ENCODE results near the gene CLCN6. TPM values are rescaled to one million over a fixed set of nuclear protein-coding genes. Genes with fewer than 3 reads are reported as not detected.

Gene CLCN6
- total RNA-seq, 2 donors from 2014 or later = 29.6 to 31.5 TPM

DNA sequence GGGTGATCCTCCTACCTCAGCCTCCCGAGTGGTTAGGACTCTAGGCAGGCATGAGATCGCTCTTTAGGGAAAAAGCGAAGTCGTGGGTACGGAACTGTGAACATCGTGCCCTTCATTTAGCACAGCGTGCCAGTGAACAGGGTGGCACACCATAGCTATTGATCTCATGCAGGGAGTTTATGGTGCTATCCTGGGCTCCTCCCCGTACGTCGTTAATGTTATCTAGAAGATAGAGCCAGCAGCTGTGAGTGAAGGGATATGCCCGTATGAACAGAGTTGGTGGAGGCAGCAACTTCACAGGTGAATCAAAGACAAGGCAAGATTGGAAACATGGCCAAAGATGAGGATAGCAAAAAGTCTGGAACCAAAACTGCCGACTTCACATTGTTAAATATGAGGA is 11.2 kb downstream of the CLCN6 start:
- Mint-ChIP-seq H3K9me3 (no peaks in the 10 kb centered on the region), H3K4me3 (no peak overlapping the region), H3K27me3 (ENCODE audit: insufficient read depth) (no peaks in the 10 kb centered on the region), H3K4me1 (no peaks in the 10 kb centered on the region), H3K27ac (no peak overlapping the region), H3K36me3 (ENCODE audit: low read depth) (peaks cover 67% of the 10 kb centered on the region)
- Histone ChIP-seq H3K9ac (ENCODE audit: extremely low read depth, low read length, poor library complexity, severe bottlenecking) (no peak overlapping the region), H3K27ac (ENCODE audit: low read depth, low read length) (no peak overlapping the region), H3K4me1 (ENCODE audit: control insufficient read depth, insufficient read depth, low read length) (no peaks in the 10 kb centered on the region), H3K27me3 (ENCODE audit: control insufficient read depth, insufficient read depth, low read length, poor library complexity, severe bottlenecking) (no peaks in the 10 kb centered on the region), H3K36me3 (ENCODE audit: control insufficient read depth, insufficient read depth, low read length) (peaks cover 72% of the 10 kb centered on the region), H3K4me3 (ENCODE audit: low read length) (no peak overlapping the region), H3K9me3 (ENCODE audit: control insufficient read depth, low read length) (no peaks in the 10 kb centered on the region)
- TF ChIP-seq, protein P1, sequence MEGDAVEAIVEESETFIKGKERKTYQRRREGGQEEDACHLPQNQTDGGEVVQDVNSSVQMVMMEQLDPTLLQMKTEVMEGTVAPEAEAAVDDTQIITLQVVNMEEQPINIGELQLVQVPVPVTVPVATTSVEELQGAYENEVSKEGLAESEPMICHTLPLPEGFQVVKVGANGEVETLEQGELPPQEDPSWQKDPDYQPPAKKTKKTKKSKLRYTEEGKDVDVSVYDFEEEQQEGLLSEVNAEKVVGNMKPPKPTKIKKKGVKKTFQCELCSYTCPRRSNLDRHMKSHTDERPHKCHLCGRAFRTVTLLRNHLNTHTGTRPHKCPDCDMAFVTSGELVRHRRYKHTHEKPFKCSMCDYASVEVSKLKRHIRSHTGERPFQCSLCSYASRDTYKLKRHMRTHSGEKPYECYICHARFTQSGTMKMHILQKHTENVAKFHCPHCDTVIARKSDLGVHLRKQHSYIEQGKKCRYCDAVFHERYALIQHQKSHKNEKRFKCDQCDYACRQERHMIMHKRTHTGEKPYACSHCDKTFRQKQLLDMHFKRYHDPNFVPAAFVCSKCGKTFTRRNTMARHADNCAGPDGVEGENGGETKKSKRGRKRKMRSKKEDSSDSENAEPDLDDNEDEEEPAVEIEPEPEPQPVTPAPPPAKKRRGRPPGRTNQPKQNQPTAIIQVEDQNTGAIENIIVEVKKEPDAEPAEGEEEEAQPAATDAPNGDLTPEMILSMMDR (conservative IDR thresholded peaks at IDR 0.05) = no peak
- no peak for DNase-seq
- 94 to 99% methylated on average over 12 of the region's 12 CpGs for WGBS, 2 experiments (ENCODE audit: insufficient coverage in 1 of 2, insufficient read length in 1 of 2)

DNA sequence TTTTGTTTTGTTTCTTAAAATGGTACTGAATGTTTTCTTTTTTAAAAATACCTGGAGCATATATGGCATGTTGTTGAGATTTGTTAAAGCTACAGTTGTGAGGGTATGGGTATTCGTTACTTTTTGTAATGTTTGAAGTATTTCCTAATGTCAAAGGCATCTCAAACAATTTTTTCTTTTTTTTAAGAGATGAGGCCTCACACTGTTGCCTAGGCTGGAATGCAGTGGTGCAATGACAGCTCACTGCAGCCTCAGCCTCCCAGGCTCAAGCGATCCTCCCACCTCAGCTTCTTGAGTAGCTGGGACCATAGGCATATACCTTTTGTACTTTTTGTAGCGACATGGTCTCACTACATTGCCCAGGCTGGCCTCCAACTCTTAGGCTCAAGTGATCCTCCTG is 16.1 kb downstream of the CLCN6 start:
- TF ChIP-seq, protein P1 (conservative IDR thresholded peaks at IDR 0.05) = no peak
- H3K4me3 Mint-ChIP-seq = no peak overlapping the region
- no peaks in the 10 kb centered on the region for H3K27me3 Mint-ChIP-seq (ENCODE audit: insufficient read depth)
- H3K9ac ChIP-seq (ENCODE audit: extremely low read depth, low read length, poor library complexity, severe bottlenecking) = no peak overlapping the region
- no peak for DNase-seq
- no peaks in the 10 kb centered on the region for H3K9me3 Mint-ChIP-seq
- peaks cover 81% of the 10 kb centered on the region for H3K36me3 ChIP-seq (ENCODE audit: control insufficient read depth, insufficient read depth, low read length)
- H3K4me1 Mint-ChIP-seq = no peaks in the 10 kb centered on the region
- no peaks in the 10 kb centered on the region for H3K9me3 ChIP-seq (ENCODE audit: control insufficient read depth, low read length)
- H3K36me3 Mint-ChIP-seq (ENCODE audit: low read depth) = peaks cover 47% of the 10 kb centered on the region
- H3K4me3 ChIP-seq (ENCODE audit: low read length) = no peak overlapping the region
- H3K27ac Mint-ChIP-seq = no peak overlapping the region
- H3K27ac ChIP-seq (ENCODE audit: low read depth, low read length) = no peak overlapping the region
- WGBS, 2 experiments (ENCODE audit: insufficient coverage in 1 of 2, insufficient read length in 1 of 2) = 92 to 95% methylated on average over 2 to 3 of the region's 3 CpGs
- no peaks in the 10 kb centered on the region for H3K4me1 ChIP-seq (ENCODE audit: control insufficient read depth, insufficient read depth, low read length)
- H3K27me3 ChIP-seq (ENCODE audit: control insufficient read depth, insufficient read depth, low read length, poor library complexity, severe bottlenecking) = no peaks in the 10 kb centered on the region

DNA sequence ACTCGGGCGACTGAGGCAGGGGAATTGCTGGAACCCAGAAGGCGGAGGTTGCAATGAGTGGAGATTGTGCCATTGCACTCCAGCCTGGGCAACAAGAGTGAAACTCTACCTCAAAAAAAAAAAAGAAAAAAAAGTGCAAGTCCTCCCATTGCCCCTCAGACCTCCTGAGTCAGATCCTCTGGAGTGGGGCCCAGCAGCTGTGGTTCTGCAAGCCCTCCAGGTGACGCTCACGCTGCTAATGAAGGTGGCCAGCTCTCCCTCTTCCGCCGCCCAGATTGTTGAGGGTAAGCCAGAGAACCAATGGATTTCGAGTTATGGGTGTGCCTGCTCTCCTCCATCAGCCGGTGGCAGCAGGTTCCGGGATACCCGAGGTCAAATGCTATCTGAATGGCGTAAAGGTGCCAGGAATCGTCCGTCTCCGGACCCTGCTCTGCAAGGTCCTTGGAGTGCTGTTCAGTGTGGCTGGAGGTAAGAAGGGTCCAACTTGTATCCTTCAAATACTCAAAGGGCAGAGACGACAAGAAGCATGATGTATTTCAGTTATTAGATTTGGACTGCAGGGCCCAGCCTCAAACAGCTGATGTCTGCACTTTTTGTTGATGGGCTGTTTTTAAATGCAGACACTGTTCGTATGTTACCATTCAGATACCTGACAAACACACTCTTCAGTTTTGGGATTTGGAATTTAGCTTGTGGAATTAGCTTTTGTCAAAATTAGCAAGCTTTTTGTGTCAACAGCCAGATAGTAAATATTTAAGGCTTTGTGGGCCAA is 17.6 kb downstream of the CLCN6 start:
- Mint-ChIP-seq H3K27ac (no peak overlapping the region), H3K4me3 (no peak overlapping the region)

More for the DNA sequence above, 17.6 kb downstream of the CLCN6 start:
- Histone ChIP-seq H3K4me3 (ENCODE audit: low read length) (no peak overlapping the region), H3K27me3 (ENCODE audit: control insufficient read depth, insufficient read depth, low read length, poor library complexity, severe bottlenecking) (no peaks in the 10 kb centered on the region), H3K9ac (ENCODE audit: extremely low read depth, low read length, poor library complexity, severe bottlenecking) (no peak overlapping the region), H3K27ac (ENCODE audit: low read depth, low read length) (no peak overlapping the region), H3K4me1 (ENCODE audit: control insufficient read depth, insufficient read depth, low read length) (no peaks in the 10 kb centered on the region), H3K9me3 (ENCODE audit: control insufficient read depth, low read length) (no peaks in the 10 kb centered on the region), H3K36me3 (ENCODE audit: control insufficient read depth, insufficient read depth, low read length) (peaks cover 79% of the 10 kb centered on the region)
- no peaks in the 10 kb centered on the region for H3K27me3 Mint-ChIP-seq (ENCODE audit: insufficient read depth)
- no peak for DNase-seq
- TF ChIP-seq, protein P1 (conservative IDR thresholded peaks at IDR 0.05) = no peak
- H3K36me3 Mint-ChIP-seq (ENCODE audit: low read depth) = peaks cover 48% of the 10 kb centered on the region
- H3K4me1 Mint-ChIP-seq = no peaks in the 10 kb centered on the region
- WGBS, 2 experiments (ENCODE audit: insufficient coverage in 1 of 2, insufficient read length in 1 of 2) = 94 to 95% methylated on average over 13 to 17 of the region's 17 CpGs
- no peaks in the 10 kb centered on the region for H3K9me3 Mint-ChIP-seq
